ENCODE measurements around the gene ATG2B.
"Not testable (repeated sequence)": the region's sequence is repeated elsewhere in the genome, so short reads cannot be mapped to it uniquely, and the experiment has no call there.

Gene ATG2B

DNA sequence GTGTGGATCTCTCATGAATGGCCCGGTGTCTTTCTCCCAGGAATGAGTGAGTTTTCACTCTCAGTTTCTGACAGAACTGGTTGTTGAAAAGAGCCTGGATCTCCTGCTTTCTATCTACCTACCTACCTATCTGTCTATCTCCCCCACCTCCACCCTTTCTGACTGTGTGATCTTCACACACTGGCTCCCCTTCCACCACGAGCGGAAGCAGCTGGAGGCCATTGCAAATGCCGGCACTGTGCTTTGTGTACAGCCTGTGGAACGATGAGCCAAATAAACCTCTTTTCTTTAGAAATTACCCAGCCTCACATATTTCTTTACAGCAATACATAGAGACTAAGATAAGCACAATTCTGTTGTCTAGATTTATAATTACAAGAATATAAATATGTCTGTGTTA is 7.4 kb upstream of the ATG2B start:
- DNase-seq = no peak

DNA sequence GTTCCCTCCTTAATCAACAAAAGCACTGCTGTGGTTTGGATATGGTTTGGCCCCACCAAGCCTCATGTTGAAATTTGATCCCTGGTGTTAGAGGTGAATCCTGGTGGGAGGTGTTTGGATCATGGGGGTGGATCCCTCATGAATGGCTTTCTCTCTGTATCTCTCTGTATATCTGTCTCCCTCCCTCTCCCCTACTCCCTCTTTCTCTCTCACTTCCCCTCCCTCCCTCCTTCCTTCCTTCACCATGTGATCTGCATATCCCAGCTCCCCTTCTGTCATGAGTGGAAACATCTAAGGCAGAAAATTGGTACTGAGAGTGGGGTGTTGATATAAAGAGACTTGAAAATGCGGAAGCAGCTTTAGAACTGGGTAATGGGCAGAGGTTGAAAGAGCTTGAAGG is 5.4 kb upstream of the ATG2B start:
- DNase-seq = no peak

DNA sequence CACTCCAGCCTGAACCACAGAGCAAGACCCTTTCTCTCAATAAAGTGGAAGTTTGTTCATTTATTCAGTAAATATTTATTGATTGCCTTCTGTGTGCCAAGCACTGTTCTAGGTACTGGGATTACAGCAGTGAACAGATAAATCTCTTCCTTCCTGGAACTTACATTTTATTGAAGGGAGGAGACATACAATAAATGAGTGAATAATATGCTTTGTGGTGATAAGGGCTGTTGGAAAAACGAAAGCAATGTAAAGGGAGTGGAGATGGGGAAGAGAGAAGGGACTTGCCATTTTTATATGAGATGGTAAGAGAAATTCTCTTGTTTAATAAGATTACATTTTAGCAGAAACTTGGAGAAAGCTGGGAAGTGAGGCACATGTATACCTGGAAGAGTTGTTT is 1.8 kb upstream of the ATG2B start:
- no peak for DNase-seq

DNA sequence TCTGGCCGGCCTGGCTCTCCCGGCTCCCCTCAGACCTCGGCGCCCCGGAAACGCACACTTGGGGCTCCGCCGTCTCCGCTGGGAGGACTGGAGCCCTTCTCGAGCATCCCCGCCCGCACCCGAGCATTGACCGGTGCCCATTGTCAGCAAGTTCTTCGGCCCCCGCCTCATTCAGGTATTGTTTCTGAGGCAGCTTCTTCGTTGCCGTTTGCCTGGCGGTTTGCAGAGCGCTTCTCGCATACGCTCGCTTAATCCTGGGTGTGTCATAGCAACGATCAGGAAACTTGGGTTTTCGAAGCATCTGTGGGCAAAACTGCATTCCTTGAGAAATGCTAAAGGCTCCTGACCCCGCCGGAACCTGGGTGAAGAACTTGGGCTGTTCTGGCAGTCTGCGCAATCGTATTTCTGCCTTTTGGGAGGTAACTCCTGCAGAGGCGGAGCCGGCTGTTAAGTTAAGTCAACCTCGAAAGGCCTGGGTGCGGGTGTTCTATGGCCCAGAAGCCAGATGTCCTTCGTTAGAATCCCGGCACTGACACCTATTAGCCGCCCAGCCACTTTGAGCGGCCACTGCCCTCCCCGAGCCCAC is 703 bp upstream of the ATG2B start:
- peak in 4 of 5 experiments; percentile 14 to 61 (median 27) for DNase-seq

DNA sequence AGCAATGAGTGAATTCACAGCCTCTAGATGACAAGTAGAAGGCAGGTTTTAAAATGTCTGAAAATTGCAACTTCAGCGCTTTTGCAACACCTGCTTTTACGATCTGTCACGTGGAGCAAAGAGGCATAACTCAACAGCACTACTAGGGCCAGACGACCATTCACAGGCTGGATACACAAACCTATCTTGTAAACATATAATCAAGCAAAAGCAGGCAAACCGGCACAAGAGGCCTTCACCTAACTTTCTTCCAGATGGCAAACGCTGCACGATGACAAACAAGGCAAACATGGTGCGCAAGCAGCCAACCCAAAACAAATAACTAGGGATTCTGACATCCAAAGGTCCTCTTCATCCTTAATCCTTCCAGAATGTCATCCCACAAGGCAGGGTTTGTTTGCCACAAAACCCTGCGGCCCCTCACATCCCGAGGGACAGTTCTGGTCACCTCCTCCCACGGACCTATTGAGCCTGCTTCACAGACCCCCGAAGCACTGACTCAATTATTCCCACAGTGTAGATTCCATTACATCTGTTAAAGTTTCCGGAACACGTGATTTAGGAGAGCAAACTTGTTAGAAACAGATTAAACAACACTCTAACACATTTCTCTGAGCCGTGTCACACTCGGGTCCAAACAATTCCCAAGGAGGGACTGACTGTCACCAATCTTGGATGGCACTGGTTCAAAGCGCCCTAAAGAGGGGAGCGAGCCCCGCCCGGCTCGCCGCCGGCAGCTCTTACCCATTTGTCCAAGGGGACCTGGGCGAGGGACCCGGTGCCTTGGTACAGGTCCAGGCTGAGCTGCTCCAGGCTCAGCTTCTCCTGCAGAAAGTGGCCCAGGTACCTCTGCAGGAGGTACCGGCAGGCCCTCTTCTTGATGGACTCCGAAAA is 823 bp downstream of the ATG2B start:
- DNase-seq = peak in 4 of 5 experiments; percentile 30 to 90 (median 50)

DNA sequence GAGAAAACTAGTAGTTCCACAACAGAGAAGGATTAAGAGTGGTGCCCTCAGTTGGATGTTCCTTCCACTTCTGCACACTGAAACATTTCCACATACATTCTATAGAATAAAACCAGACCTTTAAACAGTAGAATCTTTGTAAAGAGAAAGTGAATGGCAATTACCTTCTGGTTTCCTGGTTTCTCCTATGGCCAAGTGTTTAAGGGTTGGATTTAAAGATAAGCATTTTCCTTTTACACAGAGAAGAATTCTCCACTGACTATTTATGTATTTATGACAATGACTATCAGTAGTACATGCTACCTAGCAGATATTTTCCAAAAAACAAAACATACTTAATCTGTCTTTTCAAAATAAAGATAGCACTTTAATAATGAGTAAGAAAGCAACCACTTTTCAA is 3.2 kb downstream of the ATG2B start:
- DNase-seq = no peak

DNA sequence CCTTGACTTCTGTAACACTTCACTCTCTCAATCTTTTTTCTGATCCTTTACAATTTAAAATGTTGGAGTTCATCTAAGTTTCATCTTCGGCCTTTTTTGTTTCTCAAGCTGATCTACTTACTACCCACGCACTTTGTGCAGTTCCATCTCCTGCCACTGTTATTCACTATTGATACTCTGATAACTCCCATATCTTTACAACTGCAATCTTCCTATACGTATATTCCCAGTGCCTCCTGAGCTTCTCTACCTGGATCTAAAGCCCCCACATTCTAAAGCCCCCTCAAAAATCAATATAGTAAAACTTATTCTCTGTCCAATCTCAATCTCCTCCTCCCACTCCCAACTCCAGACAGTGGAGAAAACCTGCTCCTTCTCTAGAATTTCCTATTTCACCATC is 5.9 kb downstream of the ATG2B start:
- DNase-seq = no peak

DNA sequence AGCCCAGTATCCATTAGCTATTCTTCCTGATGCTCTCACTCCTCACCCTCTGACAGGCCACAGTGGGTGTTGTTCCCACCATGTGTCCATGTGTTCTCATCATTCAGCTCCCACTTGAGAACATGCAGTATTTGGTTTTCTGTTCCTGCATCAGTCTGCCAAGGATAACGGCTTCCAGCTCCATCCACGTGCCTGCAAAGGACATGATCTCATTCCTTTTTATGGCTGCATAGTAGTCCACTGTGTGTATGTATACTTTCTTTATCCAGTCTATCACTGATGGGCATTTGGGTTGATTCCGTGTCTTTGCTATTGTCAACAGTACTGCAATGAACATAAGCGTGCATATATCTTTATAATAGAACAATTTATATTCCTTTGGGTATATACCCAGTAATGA is 8.9 kb downstream of the ATG2B start:
- no peak for DNase-seq

DNA sequence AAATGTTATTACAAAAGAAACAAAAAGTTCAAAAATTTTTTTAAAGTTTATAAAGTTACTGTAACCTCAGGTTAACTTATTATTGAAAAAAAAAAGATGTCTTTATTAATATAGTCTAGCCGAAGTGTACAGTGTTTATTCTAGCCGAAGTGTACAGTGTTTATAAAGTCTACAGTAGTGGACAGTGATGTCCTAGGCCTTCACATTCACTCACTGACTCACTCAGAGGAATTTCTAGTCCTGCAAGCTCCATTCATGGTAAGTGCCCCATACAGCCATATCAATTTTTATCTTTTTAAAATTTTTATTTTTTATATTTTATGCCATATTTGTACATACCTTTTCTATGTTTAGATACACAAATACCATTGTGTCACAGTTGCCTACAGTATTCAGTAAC is 10.4 kb downstream of the ATG2B start:
- DNase-seq = no peak

DNA sequence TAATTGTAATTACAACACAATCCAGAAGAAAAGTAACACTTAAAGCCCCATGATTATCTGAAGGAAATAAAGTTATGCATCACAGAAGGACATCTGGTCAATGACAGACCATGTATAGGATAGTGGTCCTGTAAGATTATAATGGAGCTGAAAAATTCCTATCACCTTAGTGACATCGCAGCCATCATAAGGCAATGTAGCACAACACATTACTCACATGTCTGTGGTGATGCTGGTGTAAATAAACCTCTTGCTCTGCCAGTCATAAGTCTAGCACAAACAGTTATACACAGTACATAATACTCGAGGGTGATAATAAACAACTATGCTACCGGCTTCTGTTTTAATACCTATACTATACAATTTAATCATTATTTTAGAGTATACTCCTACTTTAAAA is 11.2 kb downstream of the ATG2B start:
- DNase-seq = no peak

DNA sequence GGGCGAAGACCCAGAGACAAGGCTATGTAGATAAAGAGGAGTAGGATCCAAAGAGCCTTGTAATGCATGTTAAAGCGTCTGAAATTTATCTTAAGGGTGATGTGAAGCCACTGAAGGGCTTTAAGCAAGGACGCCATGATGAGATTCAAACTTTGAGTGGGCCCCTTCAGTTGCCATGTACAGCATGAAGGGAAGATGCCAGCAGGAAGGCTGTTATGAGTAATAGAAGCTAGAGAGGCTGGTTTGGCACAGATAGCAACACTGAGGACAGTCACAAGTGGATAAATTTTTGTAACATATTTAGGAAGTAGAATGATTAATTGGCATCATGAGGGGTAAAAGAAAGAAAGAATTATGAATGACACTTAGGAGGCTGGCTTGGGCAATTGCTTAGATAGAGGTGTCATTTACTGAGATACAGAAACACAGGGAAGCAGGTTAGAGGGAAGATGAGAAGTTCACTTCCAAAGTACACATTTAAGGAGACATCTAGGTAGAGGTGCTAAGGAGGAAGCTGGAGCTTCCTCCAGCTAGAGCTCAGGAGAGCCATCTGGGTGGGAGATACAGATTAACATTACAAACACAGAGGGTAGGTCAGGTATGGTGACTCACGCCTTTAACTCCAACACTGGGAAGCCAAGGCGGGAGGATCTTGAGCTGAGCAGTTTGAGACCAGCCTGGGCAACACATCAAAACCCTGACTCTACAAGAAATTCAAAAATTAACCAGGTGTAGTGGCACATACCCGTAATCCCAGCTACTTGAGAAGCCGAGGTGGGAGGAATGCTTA is 13.7 kb downstream of the ATG2B start:
- DNase-seq = peak in 1 of 5 experiments; percentile 75

DNA sequence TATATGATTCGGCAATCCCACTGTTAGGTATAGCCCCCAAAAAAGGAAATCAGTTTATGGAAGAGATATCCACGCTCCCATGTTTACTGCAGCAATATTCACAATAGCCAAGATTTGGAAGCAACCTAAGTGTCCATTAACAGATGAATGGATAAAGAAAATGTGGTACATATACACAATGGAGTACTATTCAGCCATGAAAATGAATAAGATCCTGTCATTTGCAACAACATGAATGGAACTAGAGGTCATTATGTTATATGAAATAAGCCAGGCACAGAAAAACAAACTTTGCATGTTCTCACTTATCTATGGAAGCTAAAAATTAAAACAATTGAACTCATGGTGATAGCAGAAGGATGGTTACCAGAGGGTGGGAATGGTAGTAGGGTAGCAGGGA is 15.2 kb downstream of the ATG2B start:
- DNase-seq = not testable (repeated sequence)

DNA sequence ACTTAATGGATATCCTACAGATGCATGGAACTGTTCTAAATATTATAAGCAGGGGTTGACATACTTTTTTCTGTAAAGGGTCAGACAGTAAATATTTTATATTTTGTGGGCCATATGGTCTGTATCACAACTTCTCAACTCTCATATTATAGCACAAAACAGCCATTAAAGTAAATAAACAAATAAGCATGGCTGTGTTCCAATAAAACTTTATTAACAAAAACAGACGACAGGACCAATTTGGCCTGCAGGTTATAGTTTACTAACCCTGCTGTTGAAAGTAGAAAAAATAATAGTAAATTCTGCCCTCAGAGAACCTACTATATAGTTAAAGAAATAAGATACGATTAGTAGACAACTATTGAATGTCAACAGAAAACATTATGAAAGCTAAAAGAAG is 17.5 kb downstream of the ATG2B start:
- no peak for DNase-seq

DNA sequence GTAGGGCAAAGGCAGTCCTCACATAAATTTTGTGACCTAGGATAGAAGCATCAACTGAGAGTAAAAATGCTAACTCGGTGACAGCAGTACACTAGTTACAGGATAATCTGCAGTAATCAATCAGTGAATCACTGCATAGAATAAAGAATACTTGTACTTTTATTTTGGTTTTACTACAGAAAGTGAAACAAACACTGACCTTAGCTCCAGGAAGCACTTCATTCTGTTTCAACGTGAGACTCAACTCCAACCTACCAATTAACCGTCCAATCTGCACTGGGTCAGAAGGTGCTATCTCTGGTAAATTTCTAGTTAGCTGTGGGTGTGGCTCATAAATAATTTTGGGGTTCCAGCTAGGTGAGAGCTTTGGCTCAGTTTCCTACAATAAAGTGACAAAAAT is 21.8 kb downstream of the ATG2B start:
- DNase-seq = no peak

DNA sequence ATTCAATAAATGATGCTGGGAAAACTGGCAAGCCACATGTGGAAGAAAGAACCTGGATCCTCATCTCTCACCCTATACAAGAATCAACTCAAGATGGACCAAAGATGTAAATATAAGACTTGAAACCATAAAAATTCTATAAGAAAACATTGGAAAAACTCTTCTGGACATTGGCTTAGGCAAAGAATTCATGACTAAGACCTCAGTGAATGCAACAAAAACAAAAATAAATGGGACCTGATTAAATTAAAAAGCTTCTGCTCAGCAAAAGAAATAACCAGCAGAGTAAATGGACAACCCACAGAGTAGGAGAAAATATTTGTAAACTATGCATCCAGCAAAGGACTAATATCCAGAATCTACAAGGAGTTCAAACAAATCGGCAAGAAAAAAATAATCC is 24.6 kb downstream of the ATG2B start:
- no peak for DNase-seq

DNA sequence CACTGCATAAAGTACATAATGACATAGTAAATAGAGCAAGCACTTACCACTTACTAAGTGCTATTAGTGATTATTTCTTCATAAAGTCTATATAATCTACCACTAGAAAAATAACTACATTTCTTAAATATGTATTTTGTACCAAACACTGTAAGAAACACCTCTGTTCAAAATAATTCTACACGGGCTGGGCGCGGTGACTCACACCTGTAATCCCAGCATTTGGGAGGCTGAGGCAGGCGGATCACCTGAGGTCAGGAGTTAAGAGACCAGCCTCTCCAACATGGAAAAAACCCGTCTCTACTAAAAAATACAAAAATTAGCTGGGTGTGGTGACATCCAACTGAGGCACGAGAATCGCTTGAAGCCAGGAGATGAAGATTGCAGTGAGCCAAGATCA is 38.9 kb downstream of the ATG2B start:
- no peak for DNase-seq

DNA sequence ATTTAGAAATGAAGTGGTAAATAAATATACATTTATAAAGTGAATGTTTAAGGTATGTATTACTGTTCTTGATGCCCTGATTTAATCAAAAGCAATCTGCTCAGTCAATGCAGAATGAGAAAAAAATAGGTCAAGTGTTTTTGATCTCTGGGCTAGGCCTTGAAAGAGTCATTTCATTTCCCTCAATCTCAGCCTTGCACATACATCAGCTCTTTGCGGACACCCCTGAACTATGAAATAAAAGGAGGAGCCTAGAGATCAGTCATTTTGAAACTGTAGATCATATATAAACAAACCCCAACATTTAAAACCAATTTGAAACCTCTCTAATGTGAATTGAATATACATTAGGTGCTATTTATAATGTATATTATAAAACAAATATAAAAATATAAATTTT is 42.5 kb downstream of the ATG2B start:
- peak in 1 of 5 experiments; percentile 89 for DNase-seq

DNA sequence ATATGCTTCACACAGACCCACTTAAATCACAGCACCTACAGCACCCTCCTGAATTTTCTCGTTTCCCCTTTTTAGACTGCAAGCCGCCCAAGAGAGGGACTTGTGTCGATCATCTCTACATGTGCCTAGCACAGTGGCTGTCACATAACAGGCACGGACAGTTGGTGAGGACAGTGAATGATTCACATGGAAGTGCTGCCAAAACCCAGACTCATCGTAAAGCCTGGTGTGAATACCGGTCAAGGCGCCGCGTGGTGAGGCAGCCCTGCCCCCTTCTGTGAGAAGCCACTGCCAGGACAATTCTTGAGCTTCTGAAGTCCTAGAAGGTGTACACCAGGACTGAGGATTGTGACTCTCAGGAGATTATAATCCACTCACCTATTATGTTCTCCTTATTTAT is 44.3 kb downstream of the ATG2B start:
- DNase-seq = no peak

DNA sequence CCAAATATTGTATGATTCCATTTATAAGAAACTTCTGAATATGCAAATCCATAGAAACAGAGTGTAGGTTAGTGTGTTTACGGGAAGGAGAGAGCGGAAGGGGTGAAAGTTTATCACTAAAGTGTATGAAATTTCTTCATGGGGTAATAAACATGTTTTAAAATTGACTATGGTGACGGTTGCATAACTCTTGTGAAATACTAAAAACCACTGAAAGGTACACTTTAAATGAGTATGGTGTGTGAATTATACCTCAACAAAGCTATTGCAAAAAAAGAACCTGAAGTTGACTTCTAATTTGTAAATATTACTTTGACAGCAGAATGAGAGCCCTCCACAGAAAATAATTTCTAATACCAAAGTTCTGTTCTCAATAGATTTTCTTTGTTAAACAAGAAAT is 47.1 kb downstream of the ATG2B start:
- no peak for DNase-seq

DNA sequence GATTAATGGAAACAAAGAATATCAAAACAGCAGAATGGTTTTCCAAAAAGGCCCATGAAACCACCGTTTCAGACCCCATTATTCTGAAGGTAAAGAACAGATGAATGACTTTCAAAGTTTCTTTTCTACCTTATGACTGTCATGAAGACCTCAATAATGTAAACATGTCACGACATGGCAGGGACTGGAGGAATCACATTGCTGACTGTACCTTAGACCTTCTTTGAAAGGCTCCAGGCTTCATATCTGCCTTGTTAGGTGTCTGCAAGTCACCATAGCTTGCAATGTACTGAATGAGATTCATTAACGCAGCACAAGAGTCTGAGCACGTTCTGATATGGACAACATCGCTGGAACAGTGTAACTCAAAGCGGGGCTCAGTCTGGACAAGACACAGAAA is 52.2 kb downstream of the ATG2B start:
- DNase-seq = no peak

DNA sequence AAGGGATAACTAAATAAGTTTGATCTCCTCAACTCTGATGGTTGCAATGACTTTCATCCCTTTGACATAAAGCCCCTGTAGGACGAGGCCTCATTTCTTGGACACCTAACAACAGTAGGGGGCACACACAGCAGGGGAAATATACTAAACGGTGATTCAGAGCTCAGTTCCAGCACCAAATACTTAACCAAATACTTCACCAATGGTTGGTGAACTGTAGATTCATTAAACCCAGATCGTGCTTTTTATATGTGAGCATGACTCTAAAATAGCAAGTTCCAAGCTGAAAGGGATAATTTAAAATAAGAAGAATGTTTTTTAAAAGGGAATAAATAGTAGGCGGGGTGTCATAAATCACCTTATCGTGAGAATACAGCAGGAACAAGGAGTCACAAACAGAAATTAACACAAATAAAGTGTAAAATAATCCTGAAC is 53.2 kb downstream of the ATG2B start:
- DNase-seq = no peak

DNA sequence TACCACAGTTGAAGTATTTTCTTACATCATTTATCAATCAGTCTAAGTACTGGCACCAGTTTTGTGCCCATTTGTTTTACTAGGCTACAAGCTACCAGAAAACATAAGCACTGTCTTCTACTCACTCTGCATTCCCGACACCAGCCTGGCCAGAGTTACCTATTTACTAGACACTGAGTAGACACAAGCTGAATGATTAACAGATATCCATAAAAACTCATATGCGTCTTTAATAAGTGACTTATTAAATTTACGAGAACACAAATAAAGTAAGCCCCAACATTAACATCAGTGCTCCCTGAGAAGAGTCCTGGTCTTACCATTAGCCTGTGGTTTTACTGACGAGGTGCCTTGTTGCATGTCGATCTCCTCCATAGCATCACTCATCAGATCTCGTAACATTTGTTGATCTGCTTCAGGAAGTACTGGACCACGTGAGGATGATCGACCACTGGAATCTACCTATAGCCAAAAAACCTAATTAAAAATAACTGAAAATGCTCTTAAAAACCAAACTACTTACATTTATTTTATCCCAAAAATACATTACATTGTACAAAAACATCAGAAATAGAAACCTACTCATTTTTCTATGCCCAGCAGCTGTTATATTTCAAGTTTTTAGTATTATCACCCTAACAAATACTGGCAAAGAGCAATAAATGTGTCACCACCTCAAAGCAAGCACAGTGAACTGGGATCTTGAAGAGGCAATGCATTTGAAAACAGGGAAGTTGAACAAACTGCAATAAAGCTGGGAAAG is 53.8 kb downstream of the ATG2B start:
- no peak for DNase-seq

DNA sequence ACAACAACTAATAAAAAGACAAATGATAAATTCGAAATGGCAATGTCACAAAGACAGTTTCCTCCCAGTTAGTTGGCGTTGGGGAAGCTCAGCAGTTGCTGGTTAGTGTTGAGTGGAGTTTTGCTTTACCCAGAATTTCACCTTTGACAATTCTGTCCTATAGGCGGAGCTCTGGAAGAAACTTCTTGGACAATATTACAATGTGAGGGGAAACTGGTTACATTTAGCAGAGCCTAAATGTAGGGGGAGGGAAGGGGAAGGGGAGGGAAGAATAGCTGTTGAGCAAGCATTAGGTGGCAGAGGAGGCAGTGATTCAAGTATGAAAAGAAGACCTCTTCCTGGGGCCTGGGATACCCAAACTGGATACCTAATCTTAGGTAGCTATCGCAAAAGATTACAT is 55.7 kb downstream of the ATG2B start:
- DNase-seq = no peak
